Stimulated activated CD8-positive, alpha-beta memory T cell treated with anti-CD3 and anti-CD28 coated beads, Interleukin-4, amount 100 ng/mL, for 24 hours (primary cell): ENCODE measurements around the gene RYR2.
"Not testable (repeated sequence)": the region's sequence is repeated elsewhere in the genome, so short reads cannot be mapped to it uniquely, and the experiment has no call there.

Experiments used
- DNase-seq: peaks from one replicate; pipeline ENCODE4 v3.0.0-alpha.2; 2020; ENCODE audit warnings: low read depth

RYR2 gene

DNA sequence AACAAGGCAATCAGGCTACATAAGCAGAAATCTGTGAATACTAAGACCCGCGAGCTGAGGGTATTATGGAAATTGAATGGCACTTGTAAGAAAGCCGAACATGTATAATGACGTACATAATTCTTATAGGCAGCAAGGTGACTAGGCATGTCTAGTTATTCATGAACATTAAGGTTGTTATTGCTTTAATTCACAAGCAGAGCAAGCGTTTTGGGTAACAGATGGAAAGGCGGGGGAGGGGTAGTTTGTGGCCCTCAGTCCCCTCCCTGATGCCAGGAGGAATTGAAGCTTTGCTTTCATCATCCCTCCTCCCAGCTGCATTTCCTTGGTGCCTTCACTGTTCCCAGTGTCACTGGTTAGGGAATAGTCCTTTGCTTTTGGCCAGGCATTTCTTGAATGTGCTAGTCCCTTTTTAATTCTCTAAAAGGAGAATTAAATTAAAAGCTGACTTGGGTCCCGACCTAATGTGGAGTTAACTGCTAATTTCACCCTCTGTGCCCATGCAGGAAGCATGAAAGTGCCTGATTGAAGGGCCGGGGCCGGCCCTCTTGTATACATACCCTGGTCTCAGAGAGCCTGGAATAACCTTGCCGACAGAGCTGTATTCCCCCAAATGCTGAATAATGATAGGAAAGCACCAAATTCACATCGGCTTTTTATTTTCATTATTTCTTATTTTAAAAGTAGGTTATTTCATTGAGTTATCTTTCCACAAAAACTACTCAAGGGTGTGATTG lies 42.5 kb downstream of the RYR2 start:
- DNase-seq: no peak

- no peak for DNase-seq
These were observed 49.7 kb downstream of the RYR2 start for GRCh38 chr1:237091691-237092090.

DNA sequence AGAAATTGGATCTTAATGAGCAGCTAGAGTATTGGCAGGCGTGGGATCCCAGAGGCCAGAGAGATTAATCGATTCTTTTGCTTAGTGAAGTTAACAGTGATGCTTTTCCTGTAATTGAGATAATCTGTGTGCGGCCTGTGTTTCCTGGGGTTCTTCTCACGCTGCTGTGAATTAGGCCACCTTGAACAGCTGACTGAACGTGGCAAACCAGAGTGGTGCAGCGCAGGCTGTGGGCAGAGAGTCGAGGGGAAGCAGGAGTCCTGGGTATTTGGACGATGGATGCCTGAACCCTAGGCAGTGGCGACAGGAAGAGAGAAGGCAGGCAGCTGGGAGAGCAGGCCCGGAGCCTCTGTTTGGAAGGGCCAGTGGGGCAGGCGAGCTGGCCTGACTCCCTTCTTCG lies 51.7 kb downstream of the RYR2 start:
- no peak for DNase-seq

DNA sequence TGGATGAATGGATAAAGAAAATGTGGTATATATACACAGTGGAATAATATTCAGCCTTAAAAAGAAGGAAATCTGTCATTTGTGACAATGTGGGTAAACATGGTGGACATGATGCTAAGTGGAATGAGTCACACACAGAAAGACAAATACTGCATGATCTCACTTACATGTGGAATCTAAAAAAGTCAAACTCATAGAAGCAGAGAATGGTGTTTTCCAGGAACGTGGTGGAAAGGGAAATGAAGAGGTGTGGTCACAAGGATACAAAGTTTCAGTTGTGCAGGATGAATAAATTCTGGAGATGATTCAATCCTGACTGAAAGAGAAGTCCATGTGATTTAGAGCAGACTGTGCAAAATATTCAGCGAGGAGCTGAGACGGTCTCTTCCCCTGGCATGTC lies 56.6 kb downstream of the RYR2 start:
- DNase-seq: no peak

DNA sequence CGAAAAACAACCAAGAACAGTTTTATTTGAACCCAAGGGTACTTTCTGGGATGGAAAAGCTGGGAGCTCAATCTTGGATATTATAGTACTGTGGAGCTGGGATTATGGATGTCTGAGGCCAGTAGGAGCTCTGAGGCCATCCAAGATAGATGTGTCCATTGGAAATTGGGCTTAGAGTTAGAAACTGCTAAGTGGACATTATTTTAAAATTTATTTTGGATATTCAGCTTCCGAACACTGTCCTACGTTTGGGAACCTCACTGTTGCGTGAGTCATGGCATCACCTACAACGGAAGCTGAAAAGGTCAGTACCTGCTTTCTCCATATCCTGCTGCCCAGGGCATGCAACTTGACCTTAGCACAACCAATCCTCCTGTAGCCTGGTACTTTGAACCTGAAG lies 61.0 kb downstream of the RYR2 start:
- no peak for DNase-seq

GRCh38 chr1:237104096-237104495 lies 62.1 kb downstream of the RYR2 start:
- DNase-seq: no peak

DNA sequence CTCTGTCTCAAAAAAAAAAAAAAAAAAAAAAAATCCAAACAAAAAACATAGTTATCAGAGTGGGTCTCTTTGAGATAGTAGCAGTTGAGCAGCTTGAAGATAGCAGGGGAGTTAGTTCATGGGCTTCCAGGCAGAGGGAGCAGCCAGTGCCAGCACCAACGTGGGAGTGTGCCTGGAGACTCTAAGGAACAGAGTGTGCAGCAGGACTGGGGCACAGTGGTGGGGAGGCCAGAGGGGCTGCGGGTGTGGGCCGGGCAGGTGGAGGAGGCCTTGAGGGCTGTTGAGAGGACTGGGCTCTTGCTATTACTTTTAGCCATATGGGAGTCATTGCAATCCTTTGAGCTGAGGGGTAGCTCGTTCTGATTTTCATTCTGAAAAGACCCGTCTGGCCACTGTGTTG lies 63.8 kb downstream of the RYR2 start:
- no peak for DNase-seq

- DNase-seq: no peak
These were observed 66.5 kb downstream of the RYR2 start for GRCh38 chr1:237108297-237109040.

DNA sequence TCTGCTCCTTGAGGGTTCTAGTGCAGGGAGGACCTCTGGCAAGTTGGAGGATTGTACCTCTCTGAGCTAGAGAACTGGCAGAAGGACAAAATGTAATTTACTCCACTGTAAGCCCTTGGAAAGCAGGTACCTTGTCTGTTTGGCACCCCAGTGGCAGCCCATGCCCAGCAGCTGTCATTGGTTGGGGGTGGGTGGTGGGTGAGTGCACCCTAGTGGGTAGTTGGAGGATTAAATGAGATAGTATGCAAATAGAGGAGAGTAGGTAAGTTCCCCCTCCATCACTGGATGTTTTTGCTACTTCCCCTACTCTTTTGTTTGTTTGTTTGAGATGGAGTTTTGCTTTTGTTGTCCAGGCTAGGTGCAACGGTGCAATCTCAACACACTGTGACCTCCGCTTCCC lies 69.8 kb downstream of the RYR2 start:
- DNase-seq: no peak

DNA sequence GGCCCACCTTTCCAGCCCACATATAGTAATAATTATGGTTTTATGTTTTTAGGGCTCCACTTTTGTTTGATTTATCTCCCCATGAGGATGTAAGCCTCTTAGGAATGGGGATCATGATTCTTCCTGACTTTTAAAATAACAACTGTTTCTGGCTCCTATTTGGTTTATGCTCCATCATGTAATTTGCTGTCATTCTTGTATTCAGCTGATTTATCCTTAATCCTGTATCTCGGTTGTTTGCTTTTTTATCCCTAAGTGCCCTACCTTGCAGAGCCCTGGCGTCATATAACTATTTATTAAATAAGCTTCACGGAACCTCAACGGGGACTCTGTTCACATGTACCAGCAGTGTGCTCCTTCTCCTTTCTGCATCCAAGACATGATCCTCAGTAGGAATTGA lies 70.7 kb downstream of the RYR2 start:
- DNase-seq: no peak

DNA sequence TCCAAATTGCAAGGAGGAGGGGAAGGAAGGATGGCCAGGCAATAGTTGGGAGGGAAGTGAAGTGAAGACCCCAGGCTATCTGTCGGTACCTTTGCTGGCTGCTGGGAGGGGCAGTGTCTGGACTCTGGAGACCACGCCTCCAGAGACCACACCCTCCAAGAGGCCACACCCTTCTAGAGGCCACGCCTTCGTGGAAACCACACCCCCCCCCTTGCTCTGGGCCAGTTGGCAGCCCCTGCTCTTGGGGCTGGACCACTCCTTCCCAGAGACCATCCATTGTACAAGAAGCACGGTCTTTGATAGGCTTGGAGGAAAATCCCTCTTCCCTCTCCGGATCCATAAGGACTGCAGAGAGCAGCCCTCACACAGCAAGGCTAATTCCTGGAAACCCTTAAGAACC lies 73.1 kb downstream of the RYR2 start:
- DNase-seq: no peak

DNA sequence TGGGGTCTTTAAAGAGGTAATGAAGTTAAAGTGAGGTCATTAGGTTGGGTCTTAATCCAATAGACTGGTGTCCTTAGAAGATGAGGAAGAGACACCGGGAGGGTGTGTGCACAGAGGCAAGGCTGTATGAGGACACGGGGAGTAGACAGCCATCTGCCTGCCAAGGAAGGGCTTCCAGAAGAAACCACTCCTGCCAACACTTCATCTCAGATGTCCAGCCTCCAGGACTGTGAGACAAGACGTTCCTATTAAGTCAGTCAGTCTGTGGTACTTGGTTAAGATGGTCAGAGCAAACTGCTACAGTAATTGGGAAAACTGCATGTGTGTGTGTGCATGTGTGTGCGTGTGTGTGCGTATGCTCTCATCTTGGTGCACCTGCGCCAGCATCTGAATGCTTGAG lies 77.1 kb downstream of the RYR2 start:
- no peak for DNase-seq

GRCh38 chr1:237120683-237121082 lies 78.7 kb downstream of the RYR2 start:
- no peak for DNase-seq

- no peak for DNase-seq
These were observed 83.0 kb downstream of the RYR2 start for GRCh38 chr1:237124856-237125462.

DNA sequence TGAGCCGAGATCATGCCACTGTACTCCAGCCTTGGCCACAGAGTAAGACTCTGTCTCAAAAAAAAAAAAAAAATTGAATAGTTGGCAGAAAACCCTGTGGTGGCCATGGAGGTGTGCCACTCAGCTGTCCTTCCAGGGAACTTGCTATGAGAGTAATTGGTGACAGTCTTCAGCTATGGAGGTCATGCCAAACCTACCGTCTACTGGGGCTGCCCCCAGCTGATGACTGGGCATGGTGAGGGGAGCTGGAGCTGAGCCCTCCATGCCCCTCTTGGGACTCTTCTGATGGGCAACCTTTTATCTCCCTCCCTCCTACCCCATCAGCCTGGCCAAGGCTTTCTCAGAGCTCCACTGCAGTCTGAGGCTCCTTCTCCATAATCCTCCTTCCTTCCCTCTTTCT lies 84.2 kb downstream of the RYR2 start:
- DNase-seq: no peak

GRCh38 chr1:237127301-237127700 lies 85.3 kb downstream of the RYR2 start:
- DNase-seq: not testable (repeated sequence)

- DNase-seq: no peak
These were observed 91.9 kb downstream of the RYR2 start for GRCh38 chr1:237133921-237134320.

DNA sequence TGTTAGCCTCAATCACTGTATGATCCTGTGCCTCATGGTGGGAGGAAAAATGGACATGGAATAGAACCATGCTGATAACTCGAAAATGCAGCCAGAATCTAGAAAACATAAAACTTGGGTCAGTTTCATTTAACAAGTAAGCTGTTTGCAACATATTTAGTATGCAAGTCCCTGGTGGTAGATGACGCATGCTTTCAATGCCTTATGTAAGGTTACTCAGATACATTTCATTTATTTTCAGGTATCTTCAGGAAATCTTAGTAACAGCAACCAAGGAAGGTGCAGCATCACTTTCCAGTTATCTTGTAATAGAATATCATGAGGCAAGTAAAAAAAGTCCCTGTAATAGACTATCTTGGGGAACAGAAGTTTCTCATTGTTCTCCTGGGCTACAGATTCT lies 92.9 kb downstream of the RYR2 start:
- no peak for DNase-seq

DNA sequence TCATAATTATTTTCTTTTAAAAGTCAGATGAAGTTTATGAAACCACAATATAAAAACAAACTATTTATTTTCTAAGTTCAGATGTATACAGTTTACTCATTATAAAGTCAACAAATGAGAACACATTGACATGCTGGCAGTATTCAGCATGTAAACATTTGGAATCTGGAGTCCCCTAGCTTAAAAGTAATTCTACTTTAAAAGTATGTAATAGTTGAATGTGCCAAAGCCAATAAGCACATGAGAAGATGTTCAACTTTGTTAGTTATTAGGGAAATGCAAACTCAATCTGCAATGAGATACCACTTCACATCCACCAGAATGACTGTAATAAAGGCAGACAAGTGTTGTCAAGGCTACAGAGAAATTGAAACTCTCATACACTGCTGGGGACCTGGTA lies 96.6 kb downstream of the RYR2 start:
- DNase-seq: no peak

DNA sequence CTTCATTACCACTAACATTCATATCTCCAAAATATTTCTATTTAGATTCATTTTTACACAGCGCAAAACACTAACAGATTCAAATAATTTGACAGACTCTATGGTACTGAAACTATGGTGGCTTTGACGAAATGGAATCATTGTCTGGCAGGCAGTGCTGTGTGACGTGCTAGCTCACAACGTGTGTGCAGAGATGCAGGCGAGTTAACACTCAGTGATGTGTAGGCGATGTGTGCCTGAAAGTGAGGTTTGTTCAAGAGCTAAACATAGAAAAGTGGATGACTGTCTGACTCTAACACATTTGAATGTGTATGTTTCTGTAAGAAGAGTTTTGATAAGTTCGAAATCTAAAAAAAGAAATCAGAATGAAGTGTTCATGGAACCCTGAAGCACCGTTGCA lies 97.7 kb downstream of the RYR2 start:
- no peak for DNase-seq

GRCh38 chr1:237140986-237141385 lies 99.0 kb downstream of the RYR2 start:
- DNase-seq: no peak

DNA sequence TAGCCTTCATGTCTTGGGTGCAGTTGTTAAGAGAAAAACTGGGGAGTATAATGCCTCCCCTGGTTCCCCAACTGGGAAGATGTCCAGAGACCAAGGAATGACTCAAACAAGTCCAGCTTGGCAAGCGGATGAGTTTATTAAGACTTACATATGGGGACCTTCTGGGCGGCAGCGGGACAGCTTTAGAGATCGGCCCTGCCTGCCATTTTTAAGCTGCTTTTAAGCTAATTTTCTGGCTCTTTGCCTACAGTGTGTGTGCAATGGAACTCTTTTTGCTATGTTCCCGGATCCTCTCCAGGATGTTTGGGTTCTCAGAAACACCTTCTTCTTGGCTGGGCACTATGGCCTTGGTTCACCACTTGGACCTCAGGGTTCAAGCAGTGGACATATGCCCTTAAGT lies 99.5 kb downstream of the RYR2 start:
- DNase-seq: no peak

DNA sequence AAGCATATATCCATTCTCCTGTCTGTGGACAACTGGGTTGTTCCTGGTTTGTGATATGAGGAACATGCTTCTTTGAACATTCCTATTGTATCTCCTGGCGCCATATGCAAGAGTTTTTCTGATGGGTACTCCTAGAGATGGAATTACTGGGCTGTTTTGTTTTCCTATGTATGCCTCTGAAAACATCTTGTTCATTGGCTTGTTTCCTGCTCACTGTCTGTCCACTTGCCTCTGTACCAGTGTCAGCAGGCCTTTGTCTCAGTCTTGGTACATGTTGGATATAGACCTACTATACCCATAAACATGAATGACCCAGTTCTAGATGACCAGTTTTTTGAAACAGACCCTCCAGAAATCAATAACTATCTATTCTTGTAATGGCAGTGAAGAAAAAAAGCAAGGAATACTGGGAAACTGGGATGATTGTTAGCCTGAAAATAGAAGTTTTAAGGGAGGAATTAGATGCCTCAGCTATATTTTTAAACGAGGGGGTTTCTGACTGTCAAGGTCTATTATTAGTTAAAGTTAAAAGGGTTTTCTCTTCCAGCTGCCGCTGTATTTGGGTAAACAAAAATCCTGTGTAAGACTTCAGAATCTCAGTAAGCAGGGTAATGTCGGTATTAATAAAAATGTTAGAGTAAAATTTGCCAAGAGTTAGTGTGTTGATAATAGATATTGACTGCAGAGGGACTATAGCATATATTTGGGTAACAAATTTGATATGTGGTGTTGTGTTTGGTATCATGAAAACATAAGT lies 103.6 kb downstream of the RYR2 start:
- no peak for DNase-seq
